ENCODE data around the gene USP49.
A peak's percentile ranks its signal among the peaks of the same experiment; 100 is the strongest.
"Not testable (repeated sequence)": the region's sequence is repeated elsewhere in the genome, so short reads cannot be mapped to it uniquely, and the experiment has no call there.

USP49 gene

DNA sequence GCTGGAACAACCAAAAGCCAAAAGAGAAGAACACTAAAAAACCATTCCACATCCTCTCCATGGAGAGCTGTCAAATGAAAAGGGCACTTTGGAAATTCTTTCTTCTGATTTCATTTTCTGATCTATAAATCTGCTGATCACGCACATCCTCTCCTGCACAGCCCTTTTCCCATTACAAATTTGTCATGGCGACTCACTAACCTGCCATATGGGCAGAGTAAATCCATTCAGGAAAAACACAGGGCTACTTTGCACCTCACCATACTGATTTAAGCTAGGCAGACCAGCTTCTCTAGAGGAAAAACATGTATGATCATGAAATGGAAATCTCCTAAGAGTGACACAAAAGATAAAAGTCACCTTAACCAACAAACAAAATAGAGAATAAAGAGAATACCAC, 81.7 kb downstream of the USP49 start:
- no peak for DNase-seq (ENCODE audit: low read depth in 2 of 2)

DNA sequence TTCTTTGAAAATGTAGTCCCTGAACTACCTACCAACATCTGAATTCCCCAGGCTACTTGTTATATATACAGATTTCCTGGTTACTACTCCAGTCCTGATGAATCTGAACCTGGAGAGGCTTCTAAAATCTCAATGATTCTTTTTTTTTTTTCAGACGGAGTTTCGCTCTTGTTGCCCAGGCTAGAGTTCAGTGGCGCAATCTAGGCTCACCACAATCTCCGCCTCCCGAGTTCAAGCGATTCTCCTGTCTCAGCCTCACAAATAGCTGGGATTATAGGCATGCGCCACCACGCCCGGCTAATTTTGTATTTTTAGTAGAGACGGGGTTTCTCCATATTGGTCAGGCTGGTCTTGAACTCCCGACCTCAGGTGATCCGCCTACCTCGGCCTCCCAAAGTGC, 83.2 kb downstream of the USP49 start:
- DNase-seq (ENCODE audit: low read depth in 2 of 2): not testable (repeated sequence)

DNA sequence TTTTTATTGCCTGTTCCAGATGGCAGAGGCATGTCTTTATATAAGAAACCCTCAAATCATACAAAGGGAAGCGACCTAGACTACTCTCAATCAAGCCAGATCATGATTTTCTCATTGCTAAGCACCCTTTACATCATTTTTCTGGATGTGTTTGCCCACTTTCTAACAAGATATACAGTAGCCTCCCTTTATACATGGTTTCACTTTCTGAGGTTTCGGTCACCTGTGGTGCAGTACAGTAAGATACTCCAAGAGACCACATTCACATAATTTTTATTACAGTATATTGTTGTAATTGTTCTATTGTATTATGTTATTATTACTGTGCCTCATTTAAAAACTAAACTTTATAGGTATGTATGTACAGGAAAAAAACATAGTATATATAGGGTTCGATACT, 84.1 kb downstream of the USP49 start:
- no peak for DNase-seq (ENCODE audit: low read depth in 2 of 2)

DNA sequence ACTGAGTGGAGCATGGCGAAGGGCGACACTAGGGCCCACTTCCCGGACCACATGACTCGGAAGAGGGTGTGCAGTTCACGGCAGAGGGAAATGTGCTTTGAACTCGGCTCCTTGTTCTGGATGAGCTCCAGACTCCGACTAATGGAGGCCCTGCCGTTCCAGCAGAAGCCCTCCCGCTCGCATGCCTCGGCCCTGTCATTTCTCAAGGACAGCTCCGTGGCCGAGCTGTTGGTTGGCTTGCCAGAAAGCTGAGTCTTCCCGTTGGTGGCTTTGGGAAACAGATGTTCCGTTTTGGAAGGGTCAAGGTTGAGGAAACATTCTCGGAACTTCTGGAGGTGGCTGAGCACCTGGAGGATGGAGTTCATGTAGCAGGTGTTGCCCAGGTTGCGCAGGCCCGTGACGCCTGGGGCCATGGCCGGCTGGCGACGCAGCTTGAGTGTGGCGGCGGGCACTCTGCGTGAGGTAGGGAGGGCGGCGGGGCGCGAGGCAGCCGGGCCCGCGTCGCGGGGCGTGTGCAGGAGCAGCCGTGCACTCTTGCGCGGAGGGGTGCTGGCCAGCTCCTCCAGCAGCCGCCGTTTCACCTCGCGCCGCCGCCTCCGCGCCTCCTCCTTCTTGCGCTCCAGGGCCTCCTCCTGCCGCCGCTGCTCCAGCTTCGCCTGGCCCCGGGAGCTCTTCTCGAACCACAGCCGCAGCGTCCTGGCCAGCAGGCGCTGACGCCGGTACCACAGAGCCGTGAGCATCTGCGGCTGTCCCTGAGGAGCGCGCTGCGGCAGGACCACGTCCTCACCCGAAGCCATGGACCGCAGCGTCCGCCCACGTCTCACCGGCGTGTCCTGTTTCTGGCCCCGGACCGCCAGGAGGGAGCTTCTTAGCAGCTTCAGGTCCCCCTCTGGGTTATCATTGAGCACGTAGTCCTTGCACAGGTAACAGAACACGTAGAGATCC, 89.1 kb downstream of the USP49 start:
- no peak for DNase-seq (ENCODE audit: low read depth in 2 of 2)

DNA sequence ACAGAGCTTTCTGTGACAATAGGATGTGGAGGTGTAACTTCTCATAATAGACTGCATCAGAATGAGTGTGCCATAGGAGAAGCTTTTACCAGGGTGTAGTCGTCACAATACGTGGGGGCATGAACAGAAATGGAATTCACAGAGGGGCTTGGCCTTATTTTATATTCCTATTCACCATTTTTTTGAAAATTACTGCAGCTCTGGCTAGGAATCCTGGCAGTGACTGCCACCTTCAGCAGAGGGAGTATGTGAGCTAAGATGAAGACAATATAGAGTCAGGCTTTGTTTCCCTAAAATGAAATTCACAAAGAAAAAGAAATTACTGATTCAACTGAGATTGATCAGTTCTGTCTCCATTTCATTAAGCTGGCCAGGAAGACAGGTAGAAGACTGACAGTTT, 93.8 kb downstream of the USP49 start:
- no peak for DNase-seq (ENCODE audit: low read depth in 2 of 2)

DNA sequence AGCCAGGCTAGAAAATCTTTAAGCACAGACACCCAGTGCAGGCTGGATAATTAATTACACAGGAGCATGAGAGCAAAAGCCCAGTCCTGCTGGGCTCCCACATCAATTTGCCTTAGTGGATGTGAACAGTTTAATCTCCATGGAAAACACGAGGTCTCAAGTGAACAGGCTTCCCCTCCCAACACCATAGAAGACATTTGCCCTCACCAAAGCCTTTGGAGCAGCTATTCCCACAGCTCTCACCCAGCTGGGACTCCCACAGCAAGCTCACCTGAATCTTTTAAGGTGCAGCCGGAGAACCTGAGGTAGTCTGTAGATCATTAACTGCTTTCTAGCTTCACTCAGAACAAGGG, 95.6 kb downstream of the USP49 start:
- no peak for DNase-seq (ENCODE audit: low read depth in 2 of 2)

DNA sequence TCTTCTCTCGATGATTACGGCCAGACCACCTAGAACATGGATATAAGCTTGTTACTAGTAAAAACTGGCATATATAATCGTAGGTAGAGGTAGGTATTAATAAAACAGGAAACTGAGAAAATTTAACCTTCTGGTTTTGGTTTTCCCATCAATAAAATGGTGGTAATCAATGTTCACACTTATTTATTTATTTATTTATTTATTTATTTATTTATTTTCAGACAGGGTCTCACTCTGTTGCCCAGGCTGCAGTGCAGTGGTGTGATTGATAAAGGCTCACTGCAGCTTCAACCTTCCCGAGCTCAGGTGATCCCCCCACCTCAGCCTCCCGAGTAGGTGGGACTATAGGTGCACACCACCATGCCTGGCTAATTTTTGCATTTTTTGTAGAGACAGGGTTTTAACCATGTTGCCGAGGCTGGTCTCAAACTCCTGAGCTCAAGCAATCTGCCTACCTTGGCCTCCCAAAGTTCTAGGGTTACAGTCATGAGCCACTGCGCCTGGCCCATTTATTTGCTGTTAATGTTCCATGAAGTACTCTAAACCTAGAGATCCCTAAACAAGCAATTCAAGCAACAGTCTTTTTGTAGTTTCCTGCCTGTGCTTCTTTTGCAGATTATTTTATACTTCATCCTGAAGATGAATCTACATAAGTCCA, 96.1 kb downstream of the USP49 start:
- DNase-seq (ENCODE audit: low read depth in 2 of 2): no peak

DNA sequence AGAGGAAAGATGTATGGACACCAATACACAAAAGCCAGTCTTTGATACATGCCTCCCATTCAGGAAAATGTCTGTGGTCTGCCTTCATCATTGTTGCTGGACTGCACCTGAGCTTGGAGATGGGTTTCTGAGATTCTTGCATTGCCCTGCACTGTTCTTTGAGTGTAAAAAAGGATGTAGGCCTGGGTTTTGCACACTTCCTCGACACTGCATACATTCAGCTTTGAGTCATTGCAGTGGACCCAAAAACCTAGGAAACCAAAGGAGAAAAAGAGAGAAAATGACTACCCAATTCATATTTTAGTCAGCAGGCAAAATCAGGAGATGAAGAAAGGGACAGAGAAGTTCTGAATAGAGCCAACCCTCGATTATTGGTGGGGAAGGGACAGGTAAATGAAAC, 98.7 kb downstream of the USP49 start:
- DNase-seq (ENCODE audit: low read depth in 2 of 2): no peak

DNA sequence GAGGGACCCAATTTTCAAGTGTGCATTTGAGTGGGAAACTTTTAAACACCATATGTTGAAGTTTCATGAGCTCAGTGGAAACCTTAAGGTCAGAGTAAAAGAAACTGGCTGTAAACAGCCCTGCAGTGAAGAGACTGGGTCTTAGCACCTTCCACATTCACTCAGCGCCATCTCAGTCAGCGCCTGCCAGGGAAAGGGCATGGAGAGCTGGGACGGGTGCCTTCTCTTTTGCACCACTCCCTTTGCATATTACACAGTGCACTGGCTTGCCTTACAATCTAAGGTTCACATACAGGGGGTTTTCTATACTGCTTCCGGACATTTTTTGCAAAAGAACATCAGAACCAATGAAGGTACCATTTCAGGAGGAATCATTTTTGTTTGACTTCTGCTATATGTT, 103.2 kb downstream of the USP49 start:
- DNase-seq (ENCODE audit: low read depth in 2 of 2): no peak

DNA sequence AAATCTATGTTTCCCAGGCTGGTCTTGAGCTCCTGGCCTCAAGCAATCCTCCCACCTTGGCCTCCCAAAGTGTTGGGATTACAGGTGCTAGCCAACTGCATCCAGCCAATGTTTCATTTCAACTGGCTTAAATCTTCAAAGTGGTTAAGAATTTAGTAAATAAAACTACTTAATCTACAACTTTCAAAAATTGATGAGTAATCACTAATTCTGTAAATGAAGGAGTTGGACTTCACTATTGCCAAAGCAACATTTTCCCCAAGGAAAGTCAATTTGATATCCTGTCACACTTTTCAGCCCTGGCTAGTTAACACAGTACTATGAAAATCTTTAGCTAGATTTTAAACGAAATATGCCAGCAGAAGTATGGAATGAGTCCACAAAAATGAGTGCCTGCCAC, 103.9 kb downstream of the USP49 start:
- no peak for DNase-seq (ENCODE audit: low read depth in 2 of 2)

DNA sequence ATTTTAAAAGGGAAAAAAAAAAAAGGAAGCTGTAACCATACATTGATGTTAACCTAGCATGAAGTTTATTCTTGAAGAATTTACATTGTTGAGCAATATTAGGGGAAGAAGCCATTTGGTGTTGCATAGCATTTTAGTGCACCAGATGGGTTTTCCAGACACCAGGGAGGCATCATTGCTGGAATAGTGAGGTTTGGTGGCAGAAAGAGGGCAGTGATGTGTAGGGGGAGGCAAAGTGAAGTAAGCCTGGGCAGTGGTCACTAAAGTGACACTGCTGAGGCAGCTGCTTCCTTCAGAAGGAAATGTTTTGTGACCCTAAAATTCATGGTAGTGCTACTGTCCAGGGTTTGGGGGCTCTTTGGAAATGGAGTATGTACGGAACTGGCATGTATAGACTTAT, 105.1 kb downstream of the USP49 start:
- no peak for DNase-seq (ENCODE audit: low read depth in 2 of 2)

DNA sequence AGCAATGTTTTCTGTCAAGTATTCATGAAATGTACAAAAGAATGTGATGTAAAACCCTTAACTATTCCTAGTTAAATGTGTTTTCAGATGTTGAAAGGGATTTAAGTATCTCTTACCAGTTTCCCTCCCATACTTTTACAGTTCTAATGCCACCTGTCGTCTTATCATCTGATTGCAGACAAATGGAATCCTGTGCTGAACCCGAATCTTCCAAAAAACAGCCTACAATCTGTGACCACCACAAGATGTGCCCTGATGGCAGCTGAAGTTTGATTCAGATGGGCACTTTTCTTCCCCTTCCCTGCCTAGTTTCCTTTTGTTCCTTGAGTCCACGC, 105.8 kb downstream of the USP49 start:
- no peak for DNase-seq (ENCODE audit: low read depth in 2 of 2)

DNA sequence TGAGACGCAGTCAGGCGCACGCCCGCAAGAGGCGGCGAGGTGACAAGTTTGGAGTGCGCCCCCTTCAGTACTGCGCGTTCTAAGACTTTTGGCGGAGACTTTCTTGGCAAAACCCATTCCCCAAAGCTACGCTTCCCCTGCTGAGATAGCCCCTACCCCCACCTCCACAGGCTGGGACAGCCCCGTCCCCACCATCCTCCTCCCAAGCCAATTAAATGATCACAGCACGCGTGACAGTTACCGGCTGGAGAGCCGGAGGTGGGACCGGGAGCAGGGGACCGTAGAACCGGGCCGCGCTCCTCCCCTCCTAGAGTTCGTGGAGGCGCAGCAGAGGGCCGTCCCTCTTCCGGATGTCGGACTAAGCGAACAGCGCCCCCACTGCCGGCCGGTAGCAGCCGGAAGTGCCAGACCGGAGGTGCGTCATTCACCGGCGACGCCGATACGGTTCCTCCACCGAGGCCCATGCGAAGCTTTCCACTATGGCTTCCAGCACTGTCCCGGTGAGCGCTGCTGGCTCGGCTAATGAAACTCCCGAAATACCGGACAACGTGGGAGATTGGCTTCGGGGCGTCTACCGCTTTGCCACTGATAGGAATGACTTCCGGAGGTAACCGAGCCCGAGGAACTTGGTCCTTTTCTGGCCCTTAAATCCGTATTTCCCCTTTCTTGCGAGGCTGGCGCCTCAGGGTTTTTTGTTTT, 107.8 kb downstream of the USP49 start, which contains the start of gene TOMM6:
Gene TOMM6, plus strand, starts transcription at position 476 of the 699 bp plus-strand sequence. Its CDS starts 4 bp downstream, at position 480.
- DNase-seq (ENCODE audit: low read depth in 2 of 2): peak; percentile 88 to 92

DNA sequence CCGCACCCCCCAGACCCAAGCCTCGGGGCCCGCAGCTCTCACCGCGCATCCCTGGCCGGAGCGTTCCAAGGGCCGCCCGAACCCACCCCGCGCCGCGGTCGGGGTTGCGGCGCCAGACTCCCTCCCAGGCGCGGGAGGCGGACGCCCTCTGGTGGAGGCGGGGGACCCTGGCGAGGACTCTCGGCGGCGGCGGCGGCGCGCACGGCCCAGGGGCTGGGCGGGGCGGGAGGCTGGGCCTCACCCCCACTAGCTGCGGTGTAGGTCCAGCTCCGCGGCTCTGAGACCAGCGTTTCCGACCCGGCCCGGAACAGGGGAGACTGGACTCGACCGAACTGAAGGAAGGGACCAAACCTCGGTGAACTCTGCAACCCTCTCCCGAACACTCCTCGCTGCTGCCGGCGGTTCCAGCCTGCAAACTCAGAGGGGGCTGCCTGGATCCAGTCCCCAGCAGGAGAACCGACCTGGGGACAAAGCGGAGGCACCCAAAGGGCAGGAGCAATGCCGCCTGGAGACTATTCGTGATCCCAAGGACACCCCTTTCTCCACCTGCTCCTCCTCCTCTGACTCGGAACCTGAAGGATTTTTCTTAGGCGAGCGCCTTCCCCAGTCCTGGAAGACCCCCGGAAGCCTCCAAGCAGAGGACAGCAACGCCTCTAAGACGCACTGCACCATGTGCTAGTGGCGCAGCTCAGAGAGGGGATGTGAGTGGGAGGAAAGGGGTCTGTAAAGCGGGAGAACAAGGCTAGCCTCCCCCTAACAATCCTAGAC, 108.5 kb downstream of the USP49 start:
- DNase-seq (ENCODE audit: low read depth in 2 of 2): peak; percentile 72 to 80

DNA sequence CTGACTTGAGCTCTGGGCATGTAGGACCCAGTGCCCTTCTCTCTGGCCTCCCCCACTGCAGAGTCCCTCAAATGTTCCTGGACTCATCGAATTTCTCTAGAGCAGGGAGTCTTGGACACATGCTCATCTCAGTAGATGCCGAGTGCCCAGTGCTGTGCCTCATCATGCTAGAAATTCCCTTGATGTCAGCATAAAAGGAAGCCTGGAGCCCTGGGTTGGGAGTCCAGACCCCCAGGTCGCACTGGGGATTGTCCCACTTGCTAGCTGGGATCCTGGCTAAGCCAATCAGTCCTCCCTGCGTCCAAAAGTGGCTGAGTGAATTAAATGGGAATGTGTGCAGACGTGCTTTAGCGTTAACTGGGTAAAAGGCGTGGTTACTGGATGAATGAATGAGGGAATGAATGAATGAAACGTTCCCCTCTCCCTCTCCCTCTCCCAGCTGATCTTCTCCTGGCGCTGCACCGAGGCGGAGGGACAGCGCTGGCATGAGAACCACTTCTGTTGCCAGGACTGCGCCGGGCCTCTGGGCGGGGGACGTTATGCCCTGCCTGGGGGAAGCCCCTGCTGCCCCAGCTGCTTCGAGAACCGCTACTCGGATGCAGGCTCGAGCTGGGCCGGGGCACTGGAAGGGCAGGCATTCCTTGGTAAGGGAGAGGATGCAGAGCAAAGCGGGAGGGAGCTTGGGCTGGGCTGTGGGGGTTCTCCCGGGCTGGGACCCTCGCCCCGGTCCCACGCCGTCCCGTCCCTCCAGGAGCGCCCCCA, 109.3 kb downstream of the USP49 start:
- DNase-seq (ENCODE audit: low read depth in 2 of 2): no peak

DNA sequence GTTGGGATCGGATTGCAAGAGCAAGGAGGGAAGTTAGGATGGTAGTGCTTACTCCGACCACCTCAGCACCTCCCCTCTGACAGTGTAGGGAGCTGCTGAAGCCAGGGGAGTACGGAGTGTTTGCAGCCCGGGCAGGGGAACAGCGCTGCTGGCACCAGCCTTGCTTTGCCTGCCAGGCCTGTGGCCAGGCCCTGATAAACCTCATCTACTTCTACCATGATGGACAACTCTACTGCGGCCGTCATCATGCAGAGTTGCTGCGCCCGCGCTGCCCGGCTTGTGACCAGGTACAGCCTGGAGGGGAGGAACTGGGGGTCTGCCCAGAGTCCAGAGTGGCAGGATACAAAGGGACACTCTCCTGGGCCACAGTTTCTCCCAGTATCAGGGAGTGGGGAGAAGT, 109.9 kb downstream of the USP49 start:
- DNase-seq (ENCODE audit: low read depth in 2 of 2): no peak

DNA sequence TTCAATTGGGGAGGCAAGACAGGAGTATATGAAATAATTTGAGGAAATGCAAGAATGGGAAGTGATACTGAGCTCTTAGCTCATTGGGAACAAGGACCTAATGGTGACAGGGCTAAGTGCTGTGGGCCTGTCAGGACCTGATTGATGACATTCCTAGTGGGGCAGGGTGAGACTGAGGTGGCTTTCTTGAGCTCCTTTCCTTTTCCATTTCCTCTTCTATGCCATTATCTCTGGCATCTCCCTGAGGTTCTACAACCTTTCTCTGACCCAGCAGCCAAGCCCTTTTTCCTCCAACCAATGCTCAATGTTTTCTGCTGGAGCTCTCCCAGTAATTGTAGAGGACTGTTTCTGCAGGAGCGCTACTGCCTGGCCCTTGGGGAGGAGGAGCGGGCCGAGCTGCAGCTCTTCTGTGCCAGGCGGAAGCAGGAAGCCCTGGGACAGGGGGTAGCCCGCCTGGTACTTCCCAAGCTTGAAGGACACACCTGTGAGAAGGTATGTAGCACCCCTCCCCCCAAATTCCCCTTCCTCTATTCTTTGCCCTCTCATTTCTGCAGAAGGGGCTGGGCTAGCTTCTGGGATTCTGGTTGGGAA, 110.5 kb downstream of the USP49 start:
- DNase-seq (ENCODE audit: low read depth in 2 of 2): no peak

DNA sequence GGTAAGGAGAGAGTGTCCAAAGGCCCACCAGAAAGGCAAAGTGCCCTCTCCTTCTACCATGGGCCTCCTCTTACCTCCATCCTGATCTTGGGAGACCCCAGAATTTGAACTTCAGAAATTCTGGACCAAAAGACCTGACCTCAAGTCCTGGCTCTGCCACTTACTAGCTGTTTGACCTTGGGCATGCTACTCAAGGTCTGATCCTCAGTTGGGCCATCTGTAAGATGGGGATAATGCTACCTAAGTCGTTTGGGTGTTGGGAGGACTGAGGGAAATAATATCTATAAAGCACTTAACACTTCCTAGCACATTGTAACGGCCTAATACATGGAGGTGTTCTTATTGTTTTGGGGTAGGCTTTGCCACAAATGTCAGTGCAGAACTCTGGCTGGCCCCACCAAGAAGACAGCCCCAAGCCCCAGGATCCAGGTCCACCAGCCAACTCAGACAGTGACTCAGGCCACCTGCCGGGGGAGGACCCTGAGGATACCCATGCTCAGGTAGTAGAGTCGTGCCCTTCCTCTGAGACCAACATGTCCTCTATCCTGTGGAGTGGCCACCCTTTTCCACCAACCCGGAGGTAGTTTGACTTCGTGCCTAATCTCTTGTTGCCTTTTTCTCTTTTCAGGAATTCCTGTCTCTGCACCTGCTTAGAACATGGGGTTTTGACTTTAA, 111.9 kb downstream of the USP49 start:
- DNase-seq (ENCODE audit: low read depth in 2 of 2): no peak

DNA sequence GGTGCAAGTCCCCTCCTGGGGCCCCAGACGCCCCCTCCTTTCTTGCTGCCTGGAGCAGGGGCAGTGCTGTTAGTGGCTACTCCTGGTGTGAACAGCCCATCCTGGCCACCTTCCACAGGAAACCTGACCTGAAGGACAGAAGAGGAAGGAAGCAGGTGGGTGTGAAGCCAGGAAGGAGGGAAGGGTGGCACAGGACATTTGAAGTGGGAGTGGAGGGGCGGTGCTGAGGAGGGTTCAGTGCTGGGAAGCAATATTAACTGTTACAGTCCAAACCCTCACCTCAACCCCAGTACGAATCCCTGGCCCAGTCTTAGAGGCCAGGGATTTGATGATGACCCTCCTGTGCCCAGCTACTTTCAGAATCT, 113.8 kb downstream of the USP49 start:
- no peak for DNase-seq (ENCODE audit: low read depth in 2 of 2)

Measured in stimulated activated CD8-positive, alpha-beta memory T cell treated with anti-CD3 and anti-CD28 coated beads, Interleukin-7, amount 100 ng/mL, for 4 hours (primary cell).